ENCODE data around the gene FBN2.

The FBN2 gene

GRCh38 chr5:128572051-128572929 lies 34.2 kb upstream of the FBN2 start:
- POLR2A ChIA-PET: no interaction called here
- no peak for DNase-seq (ENCODE audit: extremely low spot score)
- TF ChIP-seq CTCF (IDR thresholded peaks at IDR 0.05; ENCODE audit: control extremely low read depth, extremely low read depth, low read depth, missing control alignments): no peak
- CTCF ChIA-PET: no interaction called here

- CTCF ChIA-PET: interaction anchor here (1.4 kb wide), 1 partner anchor 14 kb away, joined by 3 read pairs; no protein-coding TSS in a partner anchor
- no peak for TF ChIP-seq CTCF (IDR thresholded peaks at IDR 0.05; ENCODE audit: control extremely low read depth, extremely low read depth, low read depth, missing control alignments)
- POLR2A ChIA-PET: no interaction called here
- no peak for DNase-seq (ENCODE audit: extremely low spot score)
These were observed 28.1 kb upstream of the FBN2 start for GRCh38 chr5:128566178-128566577.

GRCh38 chr5:128559300-128560297 lies 21.6 kb upstream of the FBN2 start:
- CTCF ChIA-PET: no interaction called here
- no peak for DNase-seq (ENCODE audit: extremely low spot score)

GRCh38 chr5:128553747-128554146 lies 15.7 kb upstream of the FBN2 start:
- no peak for DNase-seq (ENCODE audit: extremely low spot score)
- no peak for TF ChIP-seq CTCF (IDR thresholded peaks at IDR 0.05; ENCODE audit: control extremely low read depth, extremely low read depth, low read depth, missing control alignments)
- ChIA-PET CTCF (no interaction called here), POLR2A (no interaction called here)

More at GRCh38 chr5:128559300-128560297, 21.6 kb upstream of the FBN2 start:
- POLR2A ChIA-PET: no interaction called here
- TF ChIP-seq CTCF (IDR thresholded peaks at IDR 0.05; ENCODE audit: control extremely low read depth, extremely low read depth, low read depth, missing control alignments): no peak

- CTCF ChIA-PET: no interaction called here
- DNase-seq (ENCODE audit: extremely low spot score): no peak
- no peak for TF ChIP-seq CTCF (IDR thresholded peaks at IDR 0.05; ENCODE audit: control extremely low read depth, extremely low read depth, low read depth, missing control alignments)
- POLR2A ChIA-PET: no interaction called here
These were observed 13.4 kb upstream of the FBN2 start for GRCh38 chr5:128551476-128551875.

- DNase-seq (ENCODE audit: extremely low spot score): no peak
- no peak for TF ChIP-seq CTCF (IDR thresholded peaks at IDR 0.05; ENCODE audit: control extremely low read depth, extremely low read depth, low read depth, missing control alignments)
- POLR2A ChIA-PET: no interaction called here
- CTCF ChIA-PET: no interaction called here
These were observed 11.5 kb upstream of the FBN2 start for GRCh38 chr5:128549496-128549895.

All from GM10248 (cell line).